22Rv1 (cell line): ENCODE data around the gene PTPRM.

Experiments
- H3K27ac ChIP-seq: fragments of 450-650 bp; 2 replicates; pipeline ENCODE4 v1.5.1; 2017
- ZFX ChIP-seq: fragments of 450-650 bp; IDR thresholded peaks from 2 replicates; pipeline ENCODE4 v1.6.1; 2017; ENCODE audit warnings: antibody characterized with exemption, borderline replicate concordance
- TF ChIP-seq, protein P1 (sequence below): fragments of 450-650 bp; IDR thresholded peaks from 2 replicates; pipeline ENCODE4 v1.5.1; 2017; ENCODE audit warnings: mild to moderate bottlenecking

PTPRM gene

DNA sequence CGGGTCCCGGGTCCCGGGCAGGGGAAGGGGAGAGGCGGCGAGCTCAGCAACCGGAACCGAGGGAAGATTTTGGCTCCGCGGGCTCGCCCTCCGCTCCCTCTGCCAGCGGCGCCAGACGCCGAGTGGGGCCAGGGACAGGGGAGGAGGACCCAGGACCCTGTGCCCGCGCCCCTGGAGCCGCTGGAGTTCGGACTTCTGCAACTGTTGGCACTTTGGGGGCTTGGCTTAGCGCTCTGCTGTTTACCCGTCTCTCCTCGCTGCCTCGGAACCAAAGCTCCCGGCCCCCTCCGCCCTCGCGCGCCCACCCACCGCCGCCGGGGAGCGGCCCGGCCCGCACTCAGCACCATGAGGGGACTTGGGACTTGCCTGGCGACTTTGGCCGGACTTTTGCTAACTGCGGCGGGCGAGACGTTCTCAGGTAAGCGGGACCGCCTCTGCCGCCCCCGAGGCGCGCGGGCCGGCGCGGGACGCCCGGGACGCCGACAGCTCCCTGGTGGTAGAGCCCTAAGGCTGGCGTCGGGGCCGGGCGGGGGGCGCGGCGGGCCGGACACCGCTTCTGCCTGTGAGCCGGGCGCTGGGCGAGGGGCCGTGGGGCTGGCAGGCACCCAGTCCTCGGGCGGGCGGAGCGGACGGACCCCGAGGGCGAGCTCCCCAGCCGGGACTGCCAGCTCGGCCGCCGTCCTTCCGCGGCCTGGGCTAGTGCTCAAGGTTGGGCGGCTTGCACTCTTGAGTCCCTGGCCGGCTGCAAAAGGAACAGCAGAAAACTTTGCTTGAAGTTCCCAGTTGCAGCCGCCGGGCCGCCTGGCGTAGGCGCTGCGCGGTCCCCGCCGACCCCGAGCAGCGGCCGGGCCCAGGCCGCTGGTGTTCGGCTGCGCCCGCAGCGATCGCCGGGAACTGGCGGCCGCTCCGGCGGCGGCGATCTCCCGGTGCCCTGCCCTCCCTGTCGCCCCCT lies 634 bp downstream of the PTPRM start:
- H3K27ac ChIP-seq: no peak overlapping the region

DNA sequence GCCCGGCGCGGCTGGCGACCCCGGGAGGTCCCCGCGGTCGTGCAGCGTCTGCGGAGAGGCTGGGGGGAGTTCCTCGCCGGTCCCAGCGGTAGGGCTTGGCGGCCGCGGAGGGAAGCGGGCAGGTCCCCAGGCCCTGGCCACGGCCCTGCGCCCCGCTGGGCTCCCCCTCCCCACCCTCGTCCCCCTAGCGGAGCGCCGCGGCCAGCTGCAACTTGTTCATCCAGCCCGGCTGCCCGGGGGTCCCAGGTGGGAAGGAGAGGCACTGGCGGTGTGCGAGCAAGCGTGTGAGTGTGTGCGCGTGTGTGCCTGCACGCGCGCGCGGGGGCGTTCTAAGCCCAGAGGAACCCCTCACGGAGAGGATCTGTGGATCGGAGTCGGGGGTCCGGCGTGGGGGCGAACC lies 1.3 kb downstream of the PTPRM start:
- no peak overlapping the region for H3K27ac ChIP-seq
- TF ChIP-seq, protein P1, sequence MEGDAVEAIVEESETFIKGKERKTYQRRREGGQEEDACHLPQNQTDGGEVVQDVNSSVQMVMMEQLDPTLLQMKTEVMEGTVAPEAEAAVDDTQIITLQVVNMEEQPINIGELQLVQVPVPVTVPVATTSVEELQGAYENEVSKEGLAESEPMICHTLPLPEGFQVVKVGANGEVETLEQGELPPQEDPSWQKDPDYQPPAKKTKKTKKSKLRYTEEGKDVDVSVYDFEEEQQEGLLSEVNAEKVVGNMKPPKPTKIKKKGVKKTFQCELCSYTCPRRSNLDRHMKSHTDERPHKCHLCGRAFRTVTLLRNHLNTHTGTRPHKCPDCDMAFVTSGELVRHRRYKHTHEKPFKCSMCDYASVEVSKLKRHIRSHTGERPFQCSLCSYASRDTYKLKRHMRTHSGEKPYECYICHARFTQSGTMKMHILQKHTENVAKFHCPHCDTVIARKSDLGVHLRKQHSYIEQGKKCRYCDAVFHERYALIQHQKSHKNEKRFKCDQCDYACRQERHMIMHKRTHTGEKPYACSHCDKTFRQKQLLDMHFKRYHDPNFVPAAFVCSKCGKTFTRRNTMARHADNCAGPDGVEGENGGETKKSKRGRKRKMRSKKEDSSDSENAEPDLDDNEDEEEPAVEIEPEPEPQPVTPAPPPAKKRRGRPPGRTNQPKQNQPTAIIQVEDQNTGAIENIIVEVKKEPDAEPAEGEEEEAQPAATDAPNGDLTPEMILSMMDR: no peak
- no peak for TF ChIP-seq ZFX

More for the DNA sequence above, 634 bp downstream of the PTPRM start:
- TF ChIP-seq, protein P1: no peak
- no peak for TF ChIP-seq ZFX

DNA sequence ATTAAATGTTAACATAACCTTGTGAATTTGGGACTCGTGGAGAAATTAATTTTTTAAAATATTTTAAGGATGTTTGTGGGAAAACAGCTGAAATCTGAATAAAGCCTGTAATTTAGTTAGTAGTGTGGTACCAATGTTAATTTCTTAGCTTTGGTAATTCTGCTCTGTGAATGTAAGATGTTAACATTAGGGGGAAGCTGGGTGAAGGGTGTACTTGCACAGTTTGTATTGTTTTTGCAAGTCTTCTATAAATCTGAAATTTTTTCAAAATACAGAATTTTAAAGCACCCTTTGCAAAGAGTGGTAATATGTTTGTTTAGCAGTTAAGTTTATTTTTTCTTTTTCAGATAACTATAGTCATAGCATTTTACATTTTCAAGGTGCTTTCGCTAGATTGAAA lies 4.5 kb downstream of the PTPRM start:
- TF ChIP-seq, protein P1: no peak
- TF ChIP-seq ZFX: no peak
- H3K27ac ChIP-seq: no peak overlapping the region

DNA sequence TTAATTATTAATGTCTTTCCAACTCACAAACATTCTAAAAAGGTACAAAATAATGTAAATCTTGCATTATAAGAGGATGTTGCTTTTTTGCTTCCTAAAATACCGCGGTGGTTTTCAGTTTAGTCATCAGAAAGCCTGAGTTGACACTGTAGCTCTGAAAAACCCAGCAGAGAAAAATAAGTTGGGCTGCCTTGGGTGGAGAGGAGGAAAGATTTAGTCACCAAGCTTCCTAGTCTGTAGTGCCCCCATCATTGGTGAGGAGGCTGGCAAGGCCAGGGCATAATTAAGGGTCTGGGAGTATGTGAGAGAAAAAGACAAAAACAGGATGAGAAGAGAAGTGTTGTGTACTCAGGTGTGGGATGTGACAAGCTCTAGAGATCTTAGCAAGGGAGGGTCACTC lies 5.7 kb downstream of the PTPRM start:
- H3K27ac ChIP-seq: no peak overlapping the region
- TF ChIP-seq, protein P1: no peak
- TF ChIP-seq ZFX: no peak

DNA sequence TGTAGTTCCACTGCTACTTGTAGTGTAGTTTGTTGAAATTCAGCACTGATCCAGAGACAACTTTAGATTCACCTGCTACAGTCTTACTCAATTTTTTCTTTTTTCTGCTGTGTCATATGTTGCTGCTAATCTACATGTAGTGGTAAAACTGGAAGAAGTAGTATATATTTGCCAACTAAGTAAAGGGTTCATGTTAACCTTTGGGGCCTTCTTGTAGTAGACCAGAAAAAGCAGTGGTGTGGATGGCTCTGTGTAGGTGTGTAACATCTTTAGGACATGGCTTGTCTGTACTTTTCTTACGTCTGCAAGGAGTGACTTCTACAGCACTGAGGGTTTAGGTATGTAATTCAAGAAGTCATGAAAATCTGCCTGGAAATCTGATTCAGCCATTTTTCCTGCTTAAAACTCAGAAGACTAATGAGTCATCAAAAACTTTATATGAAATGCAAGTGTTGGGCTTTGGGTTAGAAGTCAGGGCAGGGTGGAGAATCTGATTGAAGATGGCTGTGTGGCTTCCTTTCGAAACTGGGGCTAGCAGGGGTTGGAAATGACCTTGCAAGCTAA lies 8.4 kb downstream of the PTPRM start:
- H3K27ac ChIP-seq: no peak overlapping the region

DNA sequence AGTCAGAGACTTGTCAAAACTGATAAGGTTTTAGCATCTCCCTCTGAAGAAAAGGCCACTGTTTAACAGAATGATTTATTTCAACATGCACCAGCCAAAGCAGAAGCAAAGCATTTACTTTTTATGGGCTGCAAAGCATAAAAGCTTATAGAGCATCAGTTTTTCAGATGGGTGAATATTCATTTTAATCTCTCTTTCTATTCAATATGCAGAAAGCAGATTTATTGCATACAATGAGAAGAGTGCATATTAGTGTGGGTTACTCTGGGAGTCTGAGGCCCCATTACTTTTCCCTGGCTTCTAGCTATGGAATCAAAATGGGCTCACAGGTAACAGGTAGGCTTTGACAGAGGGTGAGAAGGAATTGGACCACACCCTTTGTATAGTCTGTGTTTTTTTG lies 9.0 kb downstream of the PTPRM start:
- H3K27ac ChIP-seq: no peak overlapping the region
- TF ChIP-seq, protein P1: no peak
- no peak for TF ChIP-seq ZFX

More for the DNA sequence above, 8.4 kb downstream of the PTPRM start:
- no peak for TF ChIP-seq ZFX
- TF ChIP-seq, protein P1: no peak

DNA sequence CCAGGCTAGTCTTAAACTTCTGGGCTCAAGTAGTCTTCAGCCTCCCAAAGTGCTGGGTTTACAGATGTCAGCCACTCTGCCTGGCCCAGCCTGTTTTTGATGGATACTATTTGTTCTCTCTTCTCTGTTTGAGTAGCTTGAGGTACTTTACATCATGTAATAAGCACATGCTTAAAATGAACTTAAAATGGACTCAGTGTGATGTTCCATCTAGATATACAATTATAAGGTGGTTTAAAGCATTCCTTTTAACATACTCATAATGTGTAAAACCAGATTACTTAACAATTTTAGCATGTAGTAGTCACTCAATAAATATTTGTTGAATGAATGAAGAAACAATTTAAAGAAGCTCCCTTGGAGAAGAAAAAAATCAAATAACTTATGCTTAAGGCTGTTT lies 9.6 kb downstream of the PTPRM start:
- H3K27ac ChIP-seq: no peak overlapping the region
- TF ChIP-seq ZFX: no peak
